Measurements from ENCODE around the gene STARD5. TPM values are rescaled to one million over a fixed set of nuclear protein-coding genes. Genes with fewer than 3 reads are reported as not detected.

Gene STARD5
- total and polyA plus RNA-seq, 2 of the 8 experiments (the other 6 are each of a cell fraction or from before 2014, with no cell fraction given), result 5.5 to 10.4 TPM

DNA sequence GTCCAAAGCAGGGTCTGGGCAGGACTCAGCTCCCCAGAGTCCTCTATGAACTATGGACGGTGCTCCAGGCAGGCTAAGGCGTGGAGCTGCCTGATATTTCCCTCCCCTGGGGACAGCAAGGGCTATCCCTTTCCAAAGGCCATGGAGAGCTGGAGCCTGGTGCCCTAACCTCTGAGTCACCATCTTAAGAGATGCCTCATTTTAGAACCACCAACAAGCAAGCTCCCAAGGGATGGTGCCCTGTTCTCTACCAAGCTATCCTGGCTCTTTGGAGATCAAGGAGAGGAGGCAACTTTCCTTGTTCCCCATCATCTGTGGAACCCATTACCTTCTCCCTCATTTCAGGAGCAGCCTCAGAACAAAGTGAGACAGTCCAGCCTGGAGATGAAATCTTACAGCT is 15.7 kb downstream of the STARD5 start:
- Histone ChIP-seq H3K56ac (replicated peaks; ENCODE audit: insufficient read length, low read depth, low read length) (no peak overlapping the region), H3K36me3 (ENCODE audit: control insufficient read depth in 2 of 4, insufficient read depth in 4 of 4, low read length in 3 of 4) (peaks cover 0 to 10% (median 7%) of the 10 kb centered on the region in 4 experiments; a peak in 4 of 8 replicates), H3K27me3 (replicated peaks in 1 of 4; ENCODE audit: control insufficient read depth in 3 of 4, extremely low read depth in 1 of 4, insufficient read depth in 3 of 4, low read length in 3 of 4) (no peaks in the 10 kb centered on the region), H3K18ac (ENCODE audit: extremely low read depth, low read length) (no peak overlapping the region), H3K27ac (ENCODE audit: low read depth, low read length) (no peak overlapping the region), H3K23ac (ENCODE audit: insufficient read length) (no peak overlapping the region), H3K79me2 (ENCODE audit: control insufficient read depth in 1 of 2, insufficient read depth in 2 of 2, low read length in 2 of 2) (no peaks in the 10 kb centered on the region), H2BK120ac (replicated peaks; ENCODE audit: low read depth, low read length) (no peak overlapping the region), H4K8ac (ENCODE audit: extremely low read depth, insufficient read depth, low read length) (no peak overlapping the region), H3K9ac (replicated peaks in 1 of 4; ENCODE audit: extremely low read depth in 1 of 4, low read depth in 3 of 4, low read length in 3 of 4) (no peak overlapping the region), H3K14ac (ENCODE audit: insufficient read length) (no peak overlapping the region), H3K4me2 (ENCODE audit: insufficient read depth in 1 of 2, low read depth in 2 of 2, low read length in 2 of 2) (no peak overlapping the region), H3K23me2 (ENCODE audit: low read depth, low read length) (no peaks in the 10 kb centered on the region), H3K79me1 (ENCODE audit: low read depth, low read length) (no peaks in the 10 kb centered on the region), H2BK15ac (ENCODE audit: low read length) (no peak overlapping the region), H2AK5ac (ENCODE audit: low read depth, low read length) (no peak overlapping the region), H3K4me3 (ENCODE audit: extremely low read depth in 1 of 4, insufficient read depth in 2 of 4, low read depth in 3 of 4, low read length in 4 of 4) (no peak overlapping the region), H2BK5ac (ENCODE audit: low read depth, low read length) (no peak overlapping the region), H4K5ac (ENCODE audit: insufficient read length, low read depth, low read length) (no peak overlapping the region), H2BK12ac (ENCODE audit: low read depth, low read length) (no peak overlapping the region), H3K9me3 (ENCODE audit: insufficient read depth in 2 of 2, low read depth in 1 of 2, low read length in 1 of 2) (no peaks in the 10 kb centered on the region), H4K91ac (replicated peaks; ENCODE audit: insufficient read length, low read length) (no peak overlapping the region), H4K20me1 (replicated peaks in 1 of 2; ENCODE audit: control insufficient read depth in 1 of 2, insufficient read depth in 2 of 2, low read length in 2 of 2) (no peaks in the 10 kb centered on the region), H3K4me1 (replicated peaks in 1 of 4; ENCODE audit: control insufficient read depth in 3 of 4, insufficient read depth in 4 of 4, low read length in 3 of 4) (peaks cover 6 to 10% (median 8%) of the 10 kb centered on the region in 4 experiments), H3K4ac (replicated peaks; ENCODE audit: insufficient read length, low read depth, low read length) (no peak overlapping the region), H2AFZ (ENCODE audit: low read length) (no peak overlapping the region), H2BK20ac (ENCODE audit: low read length) (no peak overlapping the region)
- no peak for TF ChIP-seq BRCA1 (IDR thresholded peaks at IDR 0.05; ENCODE audit: low read depth, low read length)
- no peak for TF ChIP-seq SIRT6 (IDR thresholded peaks at IDR 0.05; ENCODE audit: low read length)
- no peak for TF ChIP-seq TBP (IDR thresholded peaks at IDR 0.05; ENCODE audit: low read depth, low read length)
- no peak for TF ChIP-seq HDAC2 (IDR thresholded peaks at IDR 0.05; ENCODE audit: borderline replicate concordance in 1 of 2, low read depth in 2 of 2, low read length in 2 of 2)
- no peak for TF ChIP-seq SP1 (IDR thresholded peaks at IDR 0.05; ENCODE audit: low read depth, low read length)
- TF ChIP-seq GTF2F1 (IDR thresholded peaks at IDR 0.05; ENCODE audit: borderline replicate concordance, low read depth, low read length), result no peak
- TF ChIP-seq NANOG (IDR thresholded peaks at IDR 0.05; ENCODE audit: insufficient read depth, low read depth, low read length, poor library complexity, severe bottlenecking), result no peak
- TF ChIP-seq JUN (IDR thresholded peaks at IDR 0.05; ENCODE audit: low read depth, low read length), result no peak
- no peak for TF ChIP-seq BACH1 (IDR thresholded peaks at IDR 0.05; ENCODE audit: low read length)
- DNase-seq (ENCODE audit: low read depth in 1 of 2, low spot score in 2 of 2), result no peak
- ChIA-PET CTCF (ENCODE audit: partially characterized antibody) (interaction anchor here (0.8 to 4.1 kb wide), 9 partner anchors 11 to 93 kb away, joined by 3 to 19 read pairs (median 3); no protein-coding TSS in a partner anchor), POLR2A (ENCODE audit: partially characterized antibody) (interaction anchor here (3.0 kb wide), 1 partner anchor 15 kb away, joined by 9 read pairs; the partner anchor contains the start of gene STARD5)
- no peak for FAIRE-seq
- WGBS, 2 experiments (ENCODE audit: extremely low coverage in 1 of 2, insufficient coverage in 1 of 2, insufficient read length in 1 of 2, insufficient replicate concordance in 2 of 2, low coverage in 1 of 2, low lambda C conversion rate in 2 of 2, missing lambda C conversion rate in 1 of 2), result 100% methylated on average over 2 of the region's 2 CpGs; no CpG with 5 or more reads in 1 of the 2 experiments

All from H1 (cell line).